Measurements from ENCODE around the gene PLA2R1. TPM values are rescaled to one million over a fixed set of nuclear protein-coding genes. Genes with fewer than 3 reads are reported as not detected.

Gene PLA2R1
- total RNA-seq, 1 experiment from 2014 or later = 0.39 TPM

DNA sequence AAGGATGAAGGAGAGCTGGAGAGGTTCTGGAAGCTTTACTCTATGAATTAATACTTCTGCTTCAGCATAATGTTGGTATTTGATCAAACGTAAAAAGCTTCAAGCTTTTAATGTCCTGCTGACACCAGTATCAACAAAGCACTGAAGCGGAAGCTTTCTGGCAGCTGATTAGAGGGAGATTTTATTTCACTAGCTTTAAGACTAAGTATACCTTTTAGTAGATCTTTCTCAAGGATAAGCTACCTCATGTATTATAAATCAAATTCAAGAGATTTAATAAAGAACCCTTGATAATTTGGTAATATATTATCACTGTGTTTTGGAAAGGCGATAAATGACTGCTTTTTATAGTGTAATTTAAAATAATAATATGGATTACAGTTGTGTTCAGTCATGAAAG lies 136.4 kb downstream of the PLA2R1 start:
- Mint-ChIP-seq H3K27me3 (ENCODE audit: insufficient read depth, unreplicated experiment) (no peaks in the 10 kb centered on the region), H3K4me1 (ENCODE audit: low read depth, unreplicated experiment) (peaks cover 12% of the 10 kb centered on the region), H3K4me3 (ENCODE audit: unreplicated experiment) (no peak overlapping the region), H3K9me3 (ENCODE audit: unreplicated experiment) (peaks cover 18% of the 10 kb centered on the region), H3K36me3 (ENCODE audit: insufficient read depth, unreplicated experiment) (no peaks in the 10 kb centered on the region), H3K27ac (ENCODE audit: unreplicated experiment) (no peak overlapping the region)
- no peaks in the 10 kb centered on the region for H3K36me3 ChIP-seq (ENCODE audit: control insufficient read depth, insufficient read depth, low read length)
- TF ChIP-seq, protein P1, sequence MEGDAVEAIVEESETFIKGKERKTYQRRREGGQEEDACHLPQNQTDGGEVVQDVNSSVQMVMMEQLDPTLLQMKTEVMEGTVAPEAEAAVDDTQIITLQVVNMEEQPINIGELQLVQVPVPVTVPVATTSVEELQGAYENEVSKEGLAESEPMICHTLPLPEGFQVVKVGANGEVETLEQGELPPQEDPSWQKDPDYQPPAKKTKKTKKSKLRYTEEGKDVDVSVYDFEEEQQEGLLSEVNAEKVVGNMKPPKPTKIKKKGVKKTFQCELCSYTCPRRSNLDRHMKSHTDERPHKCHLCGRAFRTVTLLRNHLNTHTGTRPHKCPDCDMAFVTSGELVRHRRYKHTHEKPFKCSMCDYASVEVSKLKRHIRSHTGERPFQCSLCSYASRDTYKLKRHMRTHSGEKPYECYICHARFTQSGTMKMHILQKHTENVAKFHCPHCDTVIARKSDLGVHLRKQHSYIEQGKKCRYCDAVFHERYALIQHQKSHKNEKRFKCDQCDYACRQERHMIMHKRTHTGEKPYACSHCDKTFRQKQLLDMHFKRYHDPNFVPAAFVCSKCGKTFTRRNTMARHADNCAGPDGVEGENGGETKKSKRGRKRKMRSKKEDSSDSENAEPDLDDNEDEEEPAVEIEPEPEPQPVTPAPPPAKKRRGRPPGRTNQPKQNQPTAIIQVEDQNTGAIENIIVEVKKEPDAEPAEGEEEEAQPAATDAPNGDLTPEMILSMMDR (IDR thresholded peaks at IDR 0.05; ENCODE audit: insufficient read depth in 1 of 2, low read depth in 1 of 2, low read length in 1 of 2, severe bottlenecking in 1 of 2, unreplicated experiment in 1 of 2) = no peak
- BruUV-seq (replicated peaks) = no TSS peak
- ChIA-PET POLR2A (no interaction called here), CTCF (no interaction called here)
- H3K9me3 ChIP-seq = 0 out of 2 replicates have a peak, but pooled peaks cover 13% of the 10 kb centered on the region
- H3K27me3 ChIP-seq (replicated peaks; ENCODE audit: control insufficient read depth, insufficient read depth, low read length) = no peaks in the 10 kb centered on the region
- no peak overlapping the region for H3K4me3 ChIP-seq (ENCODE audit: low read depth, low read length)
- intact Hi-C loops (cut with micrococcal nuclease; ENCODE audit: unreplicated experiment) = no loop called here
- DNase-seq = no peak
- H3K4me1 ChIP-seq = no peaks in the 10 kb centered on the region

GRCh38 chr2:159922563-159922962 lies 139.9 kb downstream of the PLA2R1 start:
- H3K27ac Mint-ChIP-seq (ENCODE audit: unreplicated experiment) = no peak overlapping the region
- H3K9me3 Mint-ChIP-seq (ENCODE audit: unreplicated experiment) = no peaks in the 10 kb centered on the region
- H3K4me1 Mint-ChIP-seq (ENCODE audit: low read depth, unreplicated experiment) = peaks cover 12% of the 10 kb centered on the region
- no peaks in the 10 kb centered on the region for H3K27me3 ChIP-seq (replicated peaks; ENCODE audit: control insufficient read depth, insufficient read depth, low read length)
- H3K4me1 ChIP-seq = no peaks in the 10 kb centered on the region
- BruUV-seq (replicated peaks) = no TSS peak
- no peak overlapping the region for H3K4me3 ChIP-seq (ENCODE audit: low read depth, low read length)
- POLR2A ChIA-PET = no interaction called here
- no peaks in the 10 kb centered on the region for H3K9me3 ChIP-seq
- no peaks in the 10 kb centered on the region for H3K36me3 Mint-ChIP-seq (ENCODE audit: insufficient read depth, unreplicated experiment)
- no peak for DNase-seq
- no peaks in the 10 kb centered on the region for H3K36me3 ChIP-seq (ENCODE audit: control insufficient read depth, insufficient read depth, low read length)
- CTCF ChIA-PET = no interaction called here
- no peak overlapping the region for H3K4me3 Mint-ChIP-seq (ENCODE audit: unreplicated experiment)
- intact Hi-C loops (cut with micrococcal nuclease; ENCODE audit: unreplicated experiment) = loop anchor here (2.0 kb wide), 1 partner anchor 18 kb away; the partner anchor contains the start of gene LY75
- H3K27me3 Mint-ChIP-seq (ENCODE audit: insufficient read depth, unreplicated experiment) = no peaks in the 10 kb centered on the region
- TF ChIP-seq, protein P1 (IDR thresholded peaks at IDR 0.05; ENCODE audit: insufficient read depth in 1 of 2, low read depth in 1 of 2, low read length in 1 of 2, severe bottlenecking in 1 of 2, unreplicated experiment in 1 of 2) = no peak

DNA sequence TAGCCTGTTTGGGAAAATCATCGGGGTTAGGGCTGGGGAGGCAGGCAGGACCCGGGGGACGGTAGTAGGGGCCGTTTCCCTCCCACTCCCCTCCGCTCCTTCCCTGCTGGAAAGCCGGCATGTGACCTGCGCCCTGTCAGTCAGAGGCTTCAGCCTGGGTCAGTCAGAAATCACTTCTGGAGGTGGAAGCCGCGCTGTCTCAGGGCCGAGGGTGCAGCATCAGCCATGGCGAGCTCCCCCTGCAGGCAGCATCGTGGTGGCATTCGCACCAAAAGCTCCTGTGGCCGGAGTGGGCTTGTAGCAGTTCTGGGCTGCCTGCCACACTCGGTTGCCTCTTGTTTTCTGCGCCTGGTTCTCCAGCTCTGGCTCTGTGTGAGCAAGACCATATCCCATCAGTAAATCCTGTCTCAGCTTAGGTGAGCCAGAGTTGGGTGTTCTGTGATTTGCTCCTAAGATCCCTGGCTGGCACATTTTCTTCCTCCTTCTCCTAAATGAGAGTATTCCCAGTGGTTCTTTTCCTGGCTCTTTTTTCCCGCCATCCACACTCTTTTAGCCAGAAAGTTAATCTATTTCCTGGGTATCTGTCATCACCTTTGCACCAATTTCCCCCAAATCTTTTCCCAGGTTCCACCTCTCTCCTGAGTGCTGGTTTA lies 140.5 kb downstream of the PLA2R1 start:
- peak; percentile 83 to 85 for DNase-seq
- TF ChIP-seq, protein P1 (IDR thresholded peaks at IDR 0.05; ENCODE audit: insufficient read depth in 1 of 2, low read depth in 1 of 2, low read length in 1 of 2, severe bottlenecking in 1 of 2, unreplicated experiment in 1 of 2) = peak; percentile 78 to 96
- no peaks in the 10 kb centered on the region for H3K9me3 ChIP-seq
- intact Hi-C loops (cut with micrococcal nuclease; ENCODE audit: unreplicated experiment) = loop anchor here (2.0 kb wide), 1 partner anchor 17 kb away; the partner anchor contains the start of gene LY75
- Mint-ChIP-seq H3K4me1 (ENCODE audit: low read depth, unreplicated experiment) (peaks cover 12% of the 10 kb centered on the region), H3K4me3 (ENCODE audit: unreplicated experiment) (no peak overlapping the region), H3K36me3 (ENCODE audit: insufficient read depth, unreplicated experiment) (no peaks in the 10 kb centered on the region), H3K27ac (ENCODE audit: unreplicated experiment) (no peak overlapping the region), H3K9me3 (ENCODE audit: unreplicated experiment) (no peaks in the 10 kb centered on the region), H3K27me3 (ENCODE audit: insufficient read depth, unreplicated experiment) (no peaks in the 10 kb centered on the region)
- no peaks in the 10 kb centered on the region for H3K4me1 ChIP-seq
- H3K27me3 ChIP-seq (replicated peaks; ENCODE audit: control insufficient read depth, insufficient read depth, low read length) = no peaks in the 10 kb centered on the region
- no peak overlapping the region for H3K4me3 ChIP-seq (ENCODE audit: low read depth, low read length)
- no peaks in the 10 kb centered on the region for H3K36me3 ChIP-seq (ENCODE audit: control insufficient read depth, insufficient read depth, low read length)
- BruUV-seq (replicated peaks) = no TSS peak
- ChIA-PET CTCF (interaction anchor here (0.5 to 1.0 kb wide), 8 partner anchors 13 to 166 kb away, joined by 3 to 9 read pairs (median 4); partner anchors contain the start of gene LY75), POLR2A (interaction anchor here (1.0 kb wide), 1 partner anchor 16 kb away, joined by 5 read pairs; no protein-coding TSS in a partner anchor)

All from Caco-2 (cell line).